ENCODE measurements around the gene TOX2.

GRCh38 chr20:44071526-44072111, 157.0 kb downstream of the TOX2 start:
- TF ChIP-seq CHD2 (IDR thresholded peaks at IDR 0.05; ENCODE audit: low read length) (no peak), FOSL1 (IDR thresholded peaks at IDR 0.05; ENCODE audit: insufficient read depth, low read depth, low read length) (no peak)

Data from H1 (cell line).